ENCODE data around the gene NEIL3. TPM values are rescaled to one million over a fixed set of nuclear protein-coding genes. Genes with fewer than 3 reads are reported as not detected.
A peak's percentile ranks its signal among the peaks of the same experiment; 100 is the strongest.

Gene NEIL3
- total RNA-seq, 1 experiment from 2014 or later: 44.3 TPM

DNA sequence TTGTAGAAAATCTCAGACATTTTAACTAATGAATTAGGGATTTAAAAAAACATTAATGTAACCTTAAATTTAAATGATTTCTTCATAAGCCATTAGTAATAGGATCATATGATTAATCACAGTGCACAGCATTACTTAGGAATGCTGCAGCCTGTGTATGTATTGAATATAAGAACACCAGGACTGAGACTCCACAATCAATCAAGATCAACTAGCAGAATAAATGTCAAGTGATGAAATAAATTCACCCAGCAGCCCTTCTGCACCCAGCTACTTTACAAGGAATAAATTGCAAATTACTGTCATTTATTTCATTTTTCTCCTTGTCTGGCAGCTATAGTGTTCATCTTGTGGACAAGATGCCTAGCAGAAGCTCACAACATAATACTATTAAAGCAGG is 46.5 kb downstream of the NEIL3 start:
- DNase-seq (ENCODE audit: extremely low read depth, low read depth): no peak

DNA sequence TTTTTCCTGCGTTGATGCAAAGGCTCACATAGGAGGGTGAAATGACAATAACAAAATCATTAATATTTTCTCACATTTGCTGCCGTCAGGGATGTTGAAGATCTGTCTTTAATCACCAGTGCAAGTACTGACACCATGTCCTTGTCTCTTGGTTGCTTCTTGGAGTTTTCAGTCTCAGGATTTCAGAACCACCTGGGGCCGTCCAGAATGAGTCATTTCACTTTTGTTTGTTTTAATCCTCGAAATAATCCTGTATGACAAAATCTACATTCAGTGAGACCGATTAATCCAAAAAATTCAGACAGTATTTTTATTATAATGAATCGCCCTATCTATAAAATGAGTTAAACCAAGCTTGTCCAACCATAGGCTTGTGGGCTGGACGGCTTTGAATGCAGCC is 47.2 kb downstream of the NEIL3 start:
- no peak for DNase-seq (ENCODE audit: extremely low read depth, low read depth)

DNA sequence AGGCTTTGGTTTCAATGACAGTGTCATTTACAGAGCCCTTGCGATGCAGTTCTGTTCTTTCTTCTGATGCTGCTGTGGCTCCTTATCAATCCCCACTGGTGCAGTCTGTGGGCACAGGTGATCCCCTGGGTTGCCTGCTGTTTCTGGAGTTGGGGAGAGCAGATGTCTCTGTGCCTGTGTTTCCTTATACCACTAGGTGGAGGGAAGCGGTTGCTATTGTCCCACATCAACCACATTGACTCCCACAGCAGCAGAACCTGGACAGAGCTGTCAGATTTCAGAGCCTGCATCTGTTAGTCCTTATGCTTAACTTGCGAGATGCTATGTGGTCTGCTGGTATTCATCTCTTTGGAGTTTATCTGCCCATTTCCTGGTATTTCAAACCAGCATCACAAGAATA is 57.7 kb downstream of the NEIL3 start:
- no peak for DNase-seq (ENCODE audit: extremely low read depth, low read depth)

DNA sequence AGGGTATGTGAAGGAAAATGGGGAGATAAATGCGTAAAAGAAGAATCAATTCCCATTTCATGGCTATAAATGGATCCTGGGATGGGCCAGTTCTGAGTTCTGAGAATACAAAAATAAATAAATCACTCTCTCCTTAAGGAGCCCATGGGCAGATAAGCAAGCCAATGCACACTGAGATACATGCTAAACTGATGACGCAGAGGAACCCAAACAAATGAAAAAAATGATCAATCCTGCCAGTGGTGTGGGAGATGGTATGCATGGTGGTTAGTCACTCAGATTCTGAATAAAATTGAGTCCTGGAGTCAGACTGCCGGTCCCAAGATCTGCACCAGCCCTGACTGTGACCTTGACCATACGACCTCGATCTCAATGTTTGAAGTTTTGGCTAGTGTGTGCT is 59.7 kb downstream of the NEIL3 start:
- DNase-seq (ENCODE audit: extremely low read depth, low read depth): no peak

DNA sequence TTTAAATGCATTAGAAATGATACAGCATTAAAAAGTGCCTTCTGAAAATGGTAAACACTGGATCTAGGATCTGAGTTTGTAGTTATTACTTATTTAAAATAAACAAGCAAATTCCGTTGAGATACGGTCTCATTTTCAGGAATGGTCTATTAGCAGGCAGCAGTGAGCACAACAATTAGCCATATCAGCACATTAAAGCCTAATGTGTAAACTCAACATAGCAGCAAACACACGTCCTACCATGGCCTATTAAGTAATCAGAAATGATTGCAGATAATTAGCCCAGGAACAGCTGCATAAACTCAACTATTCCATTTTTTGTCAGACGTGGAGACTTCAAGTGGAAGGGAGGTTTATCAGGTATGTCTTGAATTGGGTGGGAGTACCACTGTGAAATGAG is 61.8 kb downstream of the NEIL3 start:
- DNase-seq (ENCODE audit: extremely low read depth, low read depth): no peak

DNA sequence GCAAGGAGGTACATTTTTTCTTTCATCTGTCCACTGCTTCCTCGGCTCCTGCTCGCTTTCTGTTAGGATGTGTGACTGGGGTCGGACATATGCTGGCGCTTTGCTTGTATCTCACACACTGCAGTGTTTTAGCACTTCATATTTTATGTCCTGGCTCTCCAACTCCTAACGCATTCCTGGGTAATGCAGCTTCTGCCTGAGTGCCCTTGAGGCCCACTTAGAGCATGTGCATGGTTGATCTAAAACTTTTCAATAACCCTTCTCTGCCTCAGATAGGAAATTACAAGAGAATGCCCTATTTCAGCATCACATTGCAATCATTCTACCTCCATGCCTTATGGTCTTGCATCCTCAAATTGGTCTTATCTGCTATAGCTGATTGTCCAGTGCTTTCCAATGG is 65.3 kb downstream of the NEIL3 start:
- DNase-seq (ENCODE audit: extremely low read depth, low read depth): no peak

DNA sequence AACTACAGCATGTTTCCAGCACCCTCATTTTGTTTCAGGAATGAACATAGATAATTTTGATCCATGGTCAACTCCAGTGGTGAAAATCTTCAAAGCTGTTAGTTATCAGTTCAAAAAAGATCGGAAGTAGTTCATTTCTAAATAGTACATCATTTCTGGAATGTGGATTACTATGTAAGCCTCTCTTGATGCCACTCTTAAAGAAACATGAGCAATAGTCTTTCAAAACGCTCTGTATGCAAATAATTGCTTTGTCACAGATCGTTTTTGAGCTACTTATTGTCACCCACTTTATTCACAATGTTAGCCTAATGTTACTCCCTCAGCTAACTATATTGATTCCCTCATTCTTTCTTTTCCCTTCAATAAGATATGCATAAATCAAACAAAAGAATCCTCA is 65.7 kb downstream of the NEIL3 start:
- DNase-seq (ENCODE audit: extremely low read depth, low read depth): no peak

DNA sequence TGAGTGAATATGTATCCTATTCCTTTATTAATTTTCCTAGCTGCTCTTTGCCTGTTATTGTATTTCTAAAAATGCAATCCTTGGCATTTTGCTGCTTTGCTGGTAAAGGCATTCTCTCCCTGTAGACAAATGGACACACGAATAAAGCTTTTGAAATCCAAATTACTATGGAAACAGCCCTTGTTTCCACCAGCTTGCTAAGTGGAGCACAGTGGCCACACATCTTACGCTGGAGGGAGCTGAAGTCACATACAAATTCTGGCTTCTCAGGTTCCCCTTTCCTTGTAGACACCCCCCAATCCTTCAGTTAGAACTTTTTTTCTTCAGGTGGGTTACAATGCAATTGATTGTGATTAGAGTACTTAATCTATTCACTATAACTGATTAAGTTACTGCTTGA is 66.3 kb downstream of the NEIL3 start:
- no peak for DNase-seq (ENCODE audit: extremely low read depth, low read depth)

DNA sequence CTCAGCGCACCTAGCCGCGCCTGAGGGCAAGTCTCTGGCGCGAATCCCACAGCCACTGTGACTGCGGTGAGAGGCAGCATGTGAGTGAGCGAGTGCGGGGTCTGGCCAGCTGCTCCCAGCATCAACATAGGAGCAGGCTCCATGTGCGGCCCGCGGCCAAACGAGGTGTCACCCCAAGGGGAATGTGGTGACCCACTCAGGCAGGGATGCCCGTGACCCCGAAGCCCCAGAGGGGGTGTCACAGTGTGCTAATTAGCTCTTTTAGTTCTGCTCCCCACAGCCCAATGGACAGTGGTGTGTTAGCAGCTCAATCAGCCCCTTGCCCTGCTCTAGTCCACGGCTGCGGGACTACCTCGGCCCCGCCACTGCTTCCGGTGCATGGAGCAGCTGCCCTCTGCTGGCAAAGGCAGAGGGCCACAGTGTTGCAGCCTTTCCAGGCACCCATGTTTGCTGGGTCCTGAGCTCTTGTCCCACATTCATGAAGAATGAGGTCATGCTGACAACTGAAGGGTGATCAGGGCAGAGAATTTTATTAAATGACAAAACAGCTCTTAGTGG is 71.1 kb downstream of the NEIL3 start:
- DNase-seq (ENCODE audit: extremely low read depth, low read depth): no peak

DNA sequence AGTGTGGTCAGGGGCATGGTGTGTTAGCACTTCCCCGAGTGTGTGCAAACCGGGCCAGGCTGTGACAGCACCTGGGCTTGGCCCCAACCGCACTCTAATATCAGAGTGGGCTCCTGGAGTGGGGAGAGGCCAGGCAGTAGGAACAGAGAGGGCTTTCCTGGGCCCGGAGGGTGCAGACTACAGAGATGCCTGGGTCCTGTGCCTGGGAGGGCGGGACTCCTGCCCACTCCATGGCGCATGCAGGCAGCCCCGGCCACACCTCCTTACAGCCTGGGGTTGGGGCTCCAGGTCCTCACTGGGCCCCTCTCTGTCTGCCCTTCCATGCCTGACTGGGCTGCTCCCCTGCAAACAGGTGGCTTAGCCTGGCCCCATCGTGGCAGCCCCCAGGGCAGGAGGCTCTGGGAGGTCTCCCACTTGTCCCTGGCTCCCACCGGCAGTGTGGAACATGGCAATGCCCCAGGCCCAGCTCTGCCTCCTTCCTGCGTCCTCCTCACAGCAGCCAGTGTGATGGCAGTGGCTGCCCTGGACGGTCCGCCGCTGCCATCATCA is 72.2 kb downstream of the NEIL3 start:
- no peak for DNase-seq (ENCODE audit: extremely low read depth, low read depth)

DNA sequence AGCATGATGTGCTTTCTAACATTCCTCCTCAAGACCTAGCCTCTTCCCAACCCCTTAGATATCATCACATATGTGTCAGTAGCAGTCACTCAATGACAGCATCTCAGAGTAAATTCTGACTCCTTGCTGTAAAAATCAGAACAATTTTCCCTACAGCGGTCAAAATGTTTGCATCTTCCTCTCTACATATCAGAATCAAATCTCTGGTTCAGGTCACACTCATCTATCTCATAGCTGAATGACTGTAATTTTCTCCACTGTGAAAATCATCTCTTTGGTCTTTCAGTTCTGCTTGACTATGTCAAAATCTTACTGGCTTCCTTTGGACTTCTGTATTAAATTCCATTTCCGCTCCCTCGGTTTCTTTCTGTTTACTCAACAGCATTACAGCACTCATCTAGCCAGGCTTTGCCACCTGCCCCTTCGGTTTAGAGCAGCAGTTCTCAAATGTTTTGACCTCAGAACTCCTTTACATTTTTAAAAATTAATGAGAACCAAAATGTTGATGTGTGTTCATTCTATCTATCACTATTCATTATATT is 75.3 kb downstream of the NEIL3 start:
- peak; percentile 58 for DNase-seq (ENCODE audit: extremely low read depth, low read depth)

DNA sequence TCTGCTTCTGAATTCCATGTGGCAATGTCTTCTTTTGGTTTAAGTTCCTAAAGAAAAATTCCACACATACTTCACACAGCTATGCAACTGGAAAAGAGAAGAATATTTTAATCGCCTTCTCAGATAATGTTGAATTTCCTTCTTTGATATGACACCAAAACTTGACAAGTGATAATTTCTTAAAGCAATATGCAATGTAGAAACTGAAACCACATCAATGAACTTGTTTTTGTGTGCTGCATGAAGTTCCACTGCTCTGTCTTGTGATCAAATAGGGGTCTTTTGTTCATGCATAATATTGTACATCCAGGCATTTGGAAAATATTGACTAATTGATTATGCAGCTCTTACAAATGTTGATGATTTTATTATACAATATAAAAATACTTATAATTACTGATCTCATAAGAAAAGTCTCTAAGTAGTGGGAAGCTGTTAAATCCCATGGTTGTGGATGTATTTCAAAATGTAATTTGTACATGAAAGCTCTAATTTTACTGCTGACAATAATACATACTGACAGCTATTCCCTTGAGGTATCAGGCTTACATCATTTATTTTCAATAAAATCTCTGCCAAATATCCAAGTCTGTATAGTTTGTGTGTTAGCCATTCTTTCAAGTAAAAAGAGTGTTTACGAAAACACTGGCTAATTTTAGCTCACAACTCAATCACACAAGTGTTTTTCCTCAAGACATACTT is 76.1 kb downstream of the NEIL3 start:
- DNase-seq (ENCODE audit: extremely low read depth, low read depth): peak; percentile 25

DNA sequence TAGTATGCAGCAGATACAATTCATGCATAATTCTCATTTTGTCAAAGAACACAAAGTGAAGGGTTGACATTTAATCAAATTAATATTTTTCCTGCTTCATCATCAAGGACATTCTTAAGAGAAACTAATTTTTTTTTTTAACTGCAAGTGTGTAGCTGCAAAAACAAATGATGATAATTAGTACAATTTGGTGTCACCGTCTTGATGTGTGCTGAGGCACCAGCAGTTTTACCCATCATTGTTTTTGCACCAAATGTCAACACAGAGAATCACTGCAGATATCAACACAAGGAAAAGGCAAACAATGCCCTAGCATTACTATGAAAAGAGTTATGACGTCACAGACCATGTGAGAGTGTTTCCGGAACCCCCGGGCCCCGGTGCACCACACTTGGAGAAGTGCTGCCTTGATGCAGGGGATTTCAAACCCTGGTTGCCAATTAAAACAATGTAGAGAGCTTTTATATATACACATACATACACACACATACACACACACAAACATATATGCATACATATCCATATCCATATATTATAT is 76.7 kb downstream of the NEIL3 start:
- DNase-seq (ENCODE audit: extremely low read depth, low read depth): no peak

DNA sequence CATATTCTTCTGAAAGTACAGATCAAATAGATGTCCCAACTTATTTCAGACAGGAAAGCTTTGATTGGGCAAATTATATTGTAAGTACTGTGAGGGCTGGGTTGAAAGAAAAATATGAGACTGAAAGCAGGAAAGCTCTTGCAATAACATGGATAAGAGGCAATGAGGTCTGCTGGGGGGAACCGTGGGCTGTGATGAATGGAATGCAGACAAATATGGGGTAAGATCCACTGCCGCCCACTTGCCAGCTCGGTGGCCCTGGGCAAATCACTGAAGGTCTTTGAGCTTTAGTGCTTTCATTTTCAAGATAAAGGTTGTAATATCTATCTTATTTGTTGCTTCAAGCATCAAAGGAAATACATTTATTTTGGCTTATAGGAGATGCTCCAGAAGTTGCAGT is 81.6 kb downstream of the NEIL3 start:
- no peak for DNase-seq (ENCODE audit: extremely low read depth, low read depth)

DNA sequence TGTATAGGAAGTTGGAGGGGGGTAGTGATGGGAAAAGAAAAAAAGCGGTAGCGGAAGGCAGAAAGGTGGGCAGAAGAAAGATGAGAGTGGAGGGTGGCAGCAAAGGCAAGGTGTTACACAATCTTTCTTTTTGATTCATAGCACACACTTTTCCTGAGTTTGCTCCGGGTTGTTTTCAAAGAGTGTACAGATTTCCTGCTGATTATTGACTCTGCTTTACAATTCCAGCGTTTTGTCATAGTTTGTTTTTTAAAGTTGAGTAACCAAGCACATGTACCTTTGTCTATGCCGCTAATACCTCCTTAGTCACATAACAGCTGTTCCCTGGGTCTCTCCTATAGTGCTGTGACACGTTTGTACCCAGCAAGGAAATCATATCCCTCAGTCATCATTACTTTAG is 82.3 kb downstream of the NEIL3 start:
- no peak for DNase-seq (ENCODE audit: extremely low read depth, low read depth)

DNA sequence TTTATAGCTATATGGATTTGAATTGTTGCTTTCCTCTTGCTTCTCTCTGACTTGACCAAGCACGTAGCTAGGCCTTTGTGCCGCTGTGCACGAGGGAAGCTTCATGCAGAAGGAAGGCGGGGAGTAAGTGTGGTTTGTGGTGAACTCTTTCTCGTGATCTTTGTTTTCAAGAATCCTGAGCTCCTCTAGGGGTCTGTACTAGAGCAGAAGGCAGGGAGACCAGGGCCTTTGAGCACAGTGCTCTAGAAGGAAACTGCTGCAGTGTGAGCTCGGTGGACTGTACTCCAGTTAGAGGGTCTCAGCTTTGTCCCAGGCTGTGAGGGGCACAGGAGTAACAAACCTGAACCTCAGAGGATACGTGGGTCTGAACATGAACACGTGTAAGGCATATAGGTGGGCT is 83.6 kb downstream of the NEIL3 start:
- no peak for DNase-seq (ENCODE audit: extremely low read depth, low read depth)

DNA sequence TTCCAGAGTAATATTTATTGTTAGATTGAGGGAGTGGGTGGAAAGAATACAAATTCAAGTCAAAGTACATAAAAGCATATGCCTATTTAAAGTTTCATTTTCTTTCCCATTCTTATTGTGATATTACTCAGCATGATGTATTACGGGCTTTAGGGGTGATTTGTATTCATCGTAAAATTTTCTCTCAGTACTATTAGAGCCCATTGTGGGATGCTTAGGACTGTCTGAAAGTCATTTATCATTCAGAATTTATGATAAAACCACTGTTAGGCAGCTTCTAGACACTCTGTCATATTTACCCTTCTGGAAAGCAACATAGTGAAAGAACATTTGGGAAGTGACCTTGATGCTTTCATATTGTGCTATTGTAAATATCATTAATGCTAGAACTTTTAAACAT is 86.7 kb downstream of the NEIL3 start:
- no peak for DNase-seq (ENCODE audit: extremely low read depth, low read depth)

DNA sequence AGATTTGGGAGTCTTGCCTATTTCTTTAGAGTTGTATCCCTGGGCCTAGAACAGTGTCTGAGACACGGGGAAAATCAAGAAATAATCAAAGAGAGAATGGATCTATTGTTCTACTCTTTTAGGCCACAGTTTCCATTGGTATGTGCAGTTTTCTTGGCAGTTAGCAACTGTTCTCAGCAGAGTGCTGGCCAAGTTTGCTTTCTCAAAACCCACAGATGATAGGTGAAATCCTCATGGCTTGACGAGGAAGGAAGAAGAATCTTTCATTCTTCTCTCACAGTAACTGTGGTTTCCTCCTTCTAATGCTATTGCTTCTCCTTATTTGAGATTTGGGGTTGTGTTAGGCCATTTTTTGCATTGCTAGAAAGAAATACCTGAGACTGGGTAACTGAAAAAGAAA is 90.4 kb downstream of the NEIL3 start:
- no peak for DNase-seq (ENCODE audit: extremely low read depth, low read depth)

DNA sequence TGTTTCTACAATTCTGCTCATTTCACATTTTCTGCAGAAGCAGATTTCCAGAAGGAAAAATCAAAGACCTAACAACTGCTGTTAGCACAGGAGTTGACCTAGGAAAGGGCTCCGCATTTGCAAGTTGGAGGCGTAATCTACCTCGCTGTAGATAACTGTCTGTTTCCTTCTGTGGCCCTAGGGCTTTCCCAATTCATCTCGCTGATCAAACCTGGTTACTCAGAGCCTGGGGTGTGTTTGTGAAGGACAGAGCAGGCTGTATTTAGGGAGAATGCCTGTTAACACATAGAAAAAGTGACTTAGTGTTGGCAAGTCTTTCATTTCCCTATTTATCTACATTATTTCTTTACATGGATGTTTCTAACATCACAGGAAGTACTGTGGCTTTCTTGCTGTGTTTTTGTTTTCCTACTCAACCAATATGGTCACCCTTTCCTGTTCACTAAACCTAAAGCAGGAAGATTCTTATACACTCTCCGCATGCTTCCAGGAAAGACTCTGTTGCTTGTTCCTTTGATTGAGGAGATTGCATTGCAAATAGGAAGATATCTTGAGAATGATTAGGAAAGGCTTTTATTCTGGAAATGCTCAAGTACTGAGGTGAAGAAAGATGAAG is 92.1 kb downstream of the NEIL3 start:
- no peak for DNase-seq (ENCODE audit: extremely low read depth, low read depth)

DNA sequence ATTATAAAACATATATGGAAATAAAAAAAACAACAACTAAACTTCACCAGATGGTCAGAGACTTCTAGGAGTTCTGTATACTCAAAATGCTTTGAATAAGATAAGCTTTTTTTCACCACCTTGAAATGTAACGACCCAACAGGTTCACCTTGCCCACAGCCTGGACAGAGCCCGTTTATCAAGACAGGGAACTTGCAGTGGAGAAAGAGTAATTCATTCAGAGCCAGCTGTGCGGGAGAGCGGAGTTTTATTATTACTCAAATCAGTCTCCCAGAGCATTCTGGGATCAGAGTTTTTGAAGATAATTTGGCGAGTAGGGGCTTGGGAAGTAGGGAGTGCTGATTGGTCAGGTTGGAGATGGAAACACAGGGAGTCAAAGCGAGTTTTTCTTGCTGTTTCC is 94.1 kb downstream of the NEIL3 start:
- DNase-seq (ENCODE audit: extremely low read depth, low read depth): no peak

DNA sequence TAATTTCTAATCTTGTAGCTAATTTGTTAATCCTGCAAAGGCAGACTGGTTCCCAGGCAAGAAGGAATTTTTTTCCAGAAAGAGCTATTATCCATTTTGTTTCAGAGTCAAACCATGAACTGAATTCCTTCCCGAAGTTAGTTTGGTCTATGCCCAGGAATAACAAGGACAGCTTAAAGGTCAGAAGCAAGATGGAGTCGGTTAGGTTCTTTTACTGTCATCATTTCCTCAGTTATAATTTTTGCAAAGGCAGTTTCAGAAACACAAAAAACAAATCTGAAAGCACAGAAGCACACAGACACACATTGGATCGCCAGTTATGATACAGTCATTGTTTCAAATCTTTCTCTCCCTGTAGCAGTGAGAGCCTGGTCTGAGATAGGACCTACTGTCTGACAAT is 94.7 kb downstream of the NEIL3 start:
- no peak for DNase-seq (ENCODE audit: extremely low read depth, low read depth)

DNA sequence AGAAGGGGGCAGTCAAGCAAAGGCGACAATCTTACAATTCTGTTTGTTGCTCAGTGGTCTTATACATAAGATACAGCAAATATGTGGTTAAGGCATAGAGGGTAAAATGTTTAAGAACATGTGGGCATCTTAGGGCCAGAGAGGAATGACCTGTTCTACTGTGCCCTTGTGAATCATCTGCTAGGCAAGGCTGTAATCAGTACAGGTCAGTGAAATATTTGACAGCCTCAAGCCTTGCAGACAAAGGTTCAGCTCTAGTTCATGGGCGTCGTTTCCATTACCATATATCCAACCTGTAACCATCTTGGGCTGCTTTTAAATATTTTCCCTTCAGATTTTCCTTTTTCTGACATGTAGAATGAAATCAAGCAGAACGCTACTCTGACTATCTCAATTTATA is 95.3 kb downstream of the NEIL3 start:
- DNase-seq (ENCODE audit: extremely low read depth, low read depth): no peak
